OCI-LY1 (cell line): ENCODE measurements around the gene SPACA9.
A peak's percentile ranks its signal among the peaks of the same experiment; 100 is the strongest.

ENCODE experiments used
- H2AFZ ChIP-seq: fragments of 200-600 bp; sonication (generic), shearing (Covaris generic); 2 replicates; pipeline ENCODE4 v1.6.0; 2014; ENCODE audit warnings: antibody characterized with exemption, mild to moderate bottlenecking, low read length
- H3F3A ChIP-seq: fragments of 200-600 bp; sonication (generic), shearing (Covaris generic); 2 replicates; pipeline ENCODE4 v1.6.0; 2014; ENCODE audit warnings: mild to moderate bottlenecking, antibody characterized with exemption, low read length, moderate library complexity; ENCODE audit not compliant: insufficient read depth
- H3K27ac ChIP-seq: fragments of 200-600 bp; sonication (generic); 2 replicates; pipeline ENCODE4 v1.5.1; 2014; ENCODE audit warnings: low read length, mixed run types, mild to moderate bottlenecking, low read depth; ENCODE audit not compliant: poor library complexity, severe bottlenecking
- H3K27me3 ChIP-seq: fragments of 200-600 bp; sonication (generic); 2 replicates; pipeline ENCODE4 v1.6.0; 2014; ENCODE audit warnings: antibody characterized with exemption, mild to moderate bottlenecking, low read length, moderate library complexity; ENCODE audit not compliant: insufficient read depth
- H3K36me3 ChIP-seq: fragments of 200-600 bp; sonication (generic); 2 replicates; pipeline ENCODE4 v1.6.1; 2014; ENCODE audit warnings: mild to moderate bottlenecking, antibody characterized with exemption, low read length, moderate library complexity, mixed read lengths; ENCODE audit not compliant: insufficient read depth
- H3K4me1 ChIP-seq: fragments of 200-600 bp; sonication (generic); 2 replicates; pipeline ENCODE4 v1.5.1; 2014; ENCODE audit warnings: mild to moderate bottlenecking, low read length, moderate library complexity; ENCODE audit not compliant: insufficient read depth, severe bottlenecking
- H3K4me2 ChIP-seq: fragments of 200-600 bp; sonication (generic), shearing (Covaris generic); 2 replicates; pipeline ENCODE4 v1.6.1; 2014; ENCODE audit warnings: low read length
- H3K4me3 ChIP-seq: fragments of 200-600 bp; sonication (generic); 2 replicates; pipeline ENCODE4 v1.5.1; 2014; ENCODE audit warnings: low read length, low read depth, mild to moderate bottlenecking, mixed read lengths; ENCODE audit not compliant: poor library complexity, severe bottlenecking
- H3K79me2 ChIP-seq: fragments of 200-600 bp; shearing (Covaris generic); 2 replicates; pipeline ENCODE4 v1.6.1; 2016; ENCODE audit warnings: mixed run types, low read length, mixed read lengths; ENCODE audit not compliant: insufficient read depth
- H3K9ac ChIP-seq: fragments of 200-600 bp; sonication (generic), shearing (Covaris generic); 2 replicates; pipeline ENCODE4 v1.6.1; 2014; ENCODE audit warnings: mild to moderate bottlenecking, low read length, mixed read lengths
- H3K9me2 ChIP-seq: fragments of 200-600 bp; sonication (generic), shearing (Covaris generic); 2 replicates; pipeline ENCODE4 v1.6.1; 2014; ENCODE audit warnings: low read depth, mild to moderate bottlenecking, low read length, mixed read lengths
- H3K9me3 ChIP-seq: fragments of 200-600 bp; shearing (Covaris generic); 2 replicates; pipeline ENCODE4 v1.6.1; 2014; ENCODE audit warnings: low read length, mixed read lengths
- H4K20me1 ChIP-seq: fragments of 200-600 bp; sonication (generic), shearing (Covaris generic); 2 replicates; pipeline ENCODE4 v1.6.0; 2016; ENCODE audit warnings: mild to moderate bottlenecking, low read length; ENCODE audit not compliant: insufficient read depth
- CTCF ChIP-seq: fragments of 200-600 bp; sonication (generic), shearing (Covaris generic); IDR thresholded peaks from 2 replicates; pipeline ENCODE4 v1.5.1; 2017; ENCODE audit warnings: mild to moderate bottlenecking, antibody characterized with exemption, low read length, moderate library complexity, mixed read lengths
- EZH2 ChIP-seq: fragments of 200-600 bp; sonication (generic), shearing (Covaris generic); IDR thresholded peaks from 2 replicates; pipeline ENCODE4 v1.8.0; 2017; ENCODE audit warnings: borderline replicate concordance, mixed run types, mild to moderate bottlenecking, antibody characterized with exemption, low read length, moderate library complexity, mixed read lengths

Gene SPACA9

DNA sequence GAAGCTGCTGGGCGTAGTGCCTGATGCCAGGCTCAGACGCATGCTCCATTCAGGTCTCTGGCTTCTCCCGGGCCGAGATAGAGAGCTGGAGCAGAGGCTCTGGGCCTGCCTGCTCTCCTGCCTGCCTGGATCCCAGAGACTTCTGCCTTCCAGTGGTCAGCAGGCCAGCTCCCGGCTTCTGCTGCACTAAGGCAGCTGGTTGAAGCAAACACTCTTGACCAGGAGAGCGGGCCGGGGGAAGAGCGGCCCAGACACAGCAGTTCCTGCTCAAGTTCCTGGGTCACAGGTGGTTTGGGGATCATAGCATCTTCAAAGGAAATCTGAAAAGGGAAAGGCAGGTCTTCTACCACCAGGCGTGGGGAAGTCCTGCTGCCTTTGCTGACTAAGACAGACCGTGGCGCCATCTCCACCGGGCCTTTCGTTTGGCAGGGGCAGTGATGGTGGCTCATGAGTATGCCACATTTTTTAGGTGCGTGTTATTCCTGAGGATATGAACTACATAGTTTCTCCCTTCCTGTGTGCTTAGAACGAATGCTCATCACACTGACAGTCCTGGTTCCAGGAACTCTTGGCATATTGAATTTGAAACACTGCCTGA is 31.7 kb upstream of the SPACA9 start:
- Histone ChIP-seq H3K36me3 (no peaks in the 10 kb centered on the region), H3F3A (no peaks in the 10 kb centered on the region), H3K4me1 (peaks cover 8% of the 10 kb centered on the region), H4K20me1 (no peaks in the 10 kb centered on the region), H3K9me2 (no peaks in the 10 kb centered on the region), H3K79me2 (no peaks in the 10 kb centered on the region), H3K4me3 (no peak overlapping the region), H3K9ac (no peak overlapping the region), H3K27me3 (peaks cover 6% of the 10 kb centered on the region), H2AFZ (no peak overlapping the region), H3K9me3 (no peaks in the 10 kb centered on the region), H3K27ac (no peak overlapping the region), H3K4me2 (no peak overlapping the region)
- no peak for TF ChIP-seq EZH2
- no peak for TF ChIP-seq CTCF

DNA sequence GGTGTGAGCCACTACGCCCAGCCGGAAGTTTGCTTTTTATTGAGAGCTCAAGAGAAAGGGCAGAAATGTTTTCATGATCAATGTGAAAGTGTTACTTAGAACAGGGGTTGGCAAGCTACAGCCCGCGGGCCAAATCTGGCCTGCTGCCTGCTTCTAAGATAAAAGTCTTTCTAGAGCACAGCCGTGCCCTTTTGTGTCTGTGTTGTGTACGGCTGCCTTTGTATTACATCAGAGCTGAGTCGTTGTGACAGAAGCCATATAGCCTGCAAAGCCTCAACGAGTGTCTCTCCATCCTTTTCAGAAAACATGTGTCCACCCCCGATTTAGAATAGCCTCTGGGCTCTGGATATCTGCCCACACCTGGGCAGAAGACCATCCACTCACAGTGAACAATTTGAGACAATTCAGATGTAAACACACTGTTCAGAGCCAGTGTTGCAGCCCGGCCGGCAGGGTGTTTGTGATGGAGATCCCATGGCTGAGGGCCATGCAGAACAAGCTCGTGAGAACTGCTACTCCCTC is 29.5 kb upstream of the SPACA9 start:
- Histone ChIP-seq H2AFZ (peak overlapping the region; percentile 18; the same call in 1 of the 2 replicates), H4K20me1 (no peaks in the 10 kb centered on the region), H3K36me3 (no peaks in the 10 kb centered on the region), H3K4me2 (peak overlapping the region; percentile 18; the same call in 1 of the 2 replicates), H3K4me3 (no peak overlapping the region), H3K9me3 (no peaks in the 10 kb centered on the region), H3K9ac (no peak overlapping the region), H3K27me3 (0 out of 2 replicates have a peak, but pooled peaks cover under 1% of the 10 kb centered on the region), H3F3A (no peaks in the 10 kb centered on the region), H3K9me2 (no peaks in the 10 kb centered on the region), H3K4me1 (peaks cover 8% of the 10 kb centered on the region), H3K27ac (no peak overlapping the region), H3K79me2 (no peaks in the 10 kb centered on the region)
- TF ChIP-seq EZH2, result no peak
- TF ChIP-seq CTCF, result no peak

- H3K9ac ChIP-seq, result no peak overlapping the region
- TF ChIP-seq CTCF, result no peak
- TF ChIP-seq EZH2, result no peak
- H3K27ac ChIP-seq, result no peak overlapping the region
- no peaks in the 10 kb centered on the region for H3K9me3 ChIP-seq
- no peaks in the 10 kb centered on the region for H4K20me1 ChIP-seq
- H3K79me2 ChIP-seq, result no peaks in the 10 kb centered on the region
- no peaks in the 10 kb centered on the region for H3F3A ChIP-seq
- no peaks in the 10 kb centered on the region for H3K36me3 ChIP-seq
- peaks cover 8% of the 10 kb centered on the region for H3K4me1 ChIP-seq
- no peaks in the 10 kb centered on the region for H3K9me2 ChIP-seq
- H3K4me3 ChIP-seq, result no peak overlapping the region
- H2AFZ ChIP-seq, result no peak overlapping the region
- H3K27me3 ChIP-seq, result 0 out of 2 replicates have a peak, but pooled peaks cover 3% of the 10 kb centered on the region
- H3K4me2 ChIP-seq, result no peak overlapping the region
Observed at GRCh38 chr9:132853482-132853881, 25.2 kb upstream of the SPACA9 start.
